ENCODE results near the gene ZNF234. TPM values are rescaled to one million over a fixed set of nuclear protein-coding genes. Genes with fewer than 3 reads are reported as not detected.
"Not testable (repeated sequence)": the region's sequence is repeated elsewhere in the genome, so short reads cannot be mapped to it uniquely, and the experiment has no call there.

ZNF234 gene
- total RNA-seq, 2 donors from 2014 or later, result 6.0 TPM

DNA sequence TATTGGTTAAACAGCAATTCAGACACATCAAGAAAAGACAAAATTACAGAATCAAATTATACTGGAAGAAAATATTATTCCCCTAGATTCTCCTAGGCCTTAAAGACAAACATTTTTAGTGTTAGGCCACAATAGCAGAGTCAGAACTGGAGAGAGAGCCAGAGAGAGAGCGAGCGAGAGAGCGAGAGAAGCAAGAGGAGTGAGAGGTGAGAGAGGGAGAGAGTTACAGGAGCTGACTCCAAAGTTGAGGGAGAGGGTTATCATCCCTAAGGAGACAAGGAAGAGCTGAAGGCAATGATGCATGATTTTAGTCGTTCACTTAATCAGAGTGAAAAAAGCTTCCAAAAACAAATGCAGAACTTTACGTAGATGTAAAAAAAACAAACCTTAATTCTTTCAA is 50.8 kb downstream of the ZNF234 start:
- H3K9me3 ChIP-seq, result peaks cover 0 to 25% of the 10 kb centered on the region in 2 donors
- no peak overlapping the region for H3K4me3 ChIP-seq
- H3K27ac ChIP-seq, result no peak overlapping the region
- DNase-seq (ENCODE audit: low spot score), result no peak
- no peaks in the 10 kb centered on the region for H3K27me3 ChIP-seq
- no peaks in the 10 kb centered on the region for H3K36me3 ChIP-seq
- H3K4me1 ChIP-seq, result no peaks in the 10 kb centered on the region
- TF ChIP-seq, protein P1, sequence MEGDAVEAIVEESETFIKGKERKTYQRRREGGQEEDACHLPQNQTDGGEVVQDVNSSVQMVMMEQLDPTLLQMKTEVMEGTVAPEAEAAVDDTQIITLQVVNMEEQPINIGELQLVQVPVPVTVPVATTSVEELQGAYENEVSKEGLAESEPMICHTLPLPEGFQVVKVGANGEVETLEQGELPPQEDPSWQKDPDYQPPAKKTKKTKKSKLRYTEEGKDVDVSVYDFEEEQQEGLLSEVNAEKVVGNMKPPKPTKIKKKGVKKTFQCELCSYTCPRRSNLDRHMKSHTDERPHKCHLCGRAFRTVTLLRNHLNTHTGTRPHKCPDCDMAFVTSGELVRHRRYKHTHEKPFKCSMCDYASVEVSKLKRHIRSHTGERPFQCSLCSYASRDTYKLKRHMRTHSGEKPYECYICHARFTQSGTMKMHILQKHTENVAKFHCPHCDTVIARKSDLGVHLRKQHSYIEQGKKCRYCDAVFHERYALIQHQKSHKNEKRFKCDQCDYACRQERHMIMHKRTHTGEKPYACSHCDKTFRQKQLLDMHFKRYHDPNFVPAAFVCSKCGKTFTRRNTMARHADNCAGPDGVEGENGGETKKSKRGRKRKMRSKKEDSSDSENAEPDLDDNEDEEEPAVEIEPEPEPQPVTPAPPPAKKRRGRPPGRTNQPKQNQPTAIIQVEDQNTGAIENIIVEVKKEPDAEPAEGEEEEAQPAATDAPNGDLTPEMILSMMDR (IDR thresholded peaks at IDR 0.05), result no peak

DNA sequence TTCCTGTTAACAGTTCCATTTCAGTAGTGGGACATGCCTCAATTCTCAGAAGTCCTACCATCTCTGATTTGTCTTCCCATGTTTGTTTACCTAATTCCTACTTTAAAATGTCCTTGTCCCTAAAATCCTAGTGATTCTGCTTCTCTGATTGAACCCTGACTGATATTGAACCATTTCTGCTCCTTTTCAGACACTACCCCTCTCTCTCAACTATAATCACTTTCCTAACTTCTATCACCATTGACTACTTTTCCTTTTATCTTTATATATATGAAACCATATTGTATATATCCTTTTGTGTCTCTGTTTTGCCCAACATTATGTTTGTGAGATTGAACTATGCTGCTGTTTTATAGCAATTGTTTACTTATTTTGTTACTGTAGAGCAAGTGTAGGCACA is 55.4 kb downstream of the ZNF234 start:
- DNase-seq (ENCODE audit: low spot score), result no peak
- TF ChIP-seq, protein P1 (IDR thresholded peaks at IDR 0.05), result no peak
- Histone ChIP-seq H3K27me3 (no peaks in the 10 kb centered on the region), H3K4me3 (no peak overlapping the region), H3K27ac (no peak overlapping the region), H3K4me1 (no peaks in the 10 kb centered on the region), H3K9me3 (peaks cover 0 to 18% of the 10 kb centered on the region in 2 donors), H3K36me3 (no peaks in the 10 kb centered on the region)

DNA sequence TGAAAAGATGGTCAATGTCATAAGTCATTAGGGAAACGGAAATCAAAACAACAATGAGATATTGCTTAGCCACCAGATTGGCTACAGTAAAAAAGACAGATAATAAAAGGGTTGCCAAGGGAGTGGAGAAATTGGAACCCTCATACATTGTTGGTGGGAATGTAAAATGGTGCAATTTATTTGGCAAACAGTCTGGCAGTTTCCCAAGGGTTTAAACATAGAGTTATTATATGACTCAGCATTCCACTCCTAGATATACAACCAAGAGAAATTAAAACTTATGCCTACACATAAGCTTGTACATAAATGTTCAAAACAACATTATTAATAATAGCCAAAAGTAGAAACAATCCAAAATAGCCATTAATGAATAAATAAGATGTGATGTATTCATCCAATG is 61.1 kb downstream of the ZNF234 start:
- Histone ChIP-seq H3K36me3 (no peaks in the 10 kb centered on the region), H3K9me3 (no peaks in the 10 kb centered on the region), H3K27ac (no peak overlapping the region), H3K4me3 (no peak overlapping the region), H3K27me3 (no peaks in the 10 kb centered on the region), H3K4me1 (no peaks in the 10 kb centered on the region)
- TF ChIP-seq, protein P1 (IDR thresholded peaks at IDR 0.05), result no peak
- DNase-seq (ENCODE audit: low spot score), result no peak

DNA sequence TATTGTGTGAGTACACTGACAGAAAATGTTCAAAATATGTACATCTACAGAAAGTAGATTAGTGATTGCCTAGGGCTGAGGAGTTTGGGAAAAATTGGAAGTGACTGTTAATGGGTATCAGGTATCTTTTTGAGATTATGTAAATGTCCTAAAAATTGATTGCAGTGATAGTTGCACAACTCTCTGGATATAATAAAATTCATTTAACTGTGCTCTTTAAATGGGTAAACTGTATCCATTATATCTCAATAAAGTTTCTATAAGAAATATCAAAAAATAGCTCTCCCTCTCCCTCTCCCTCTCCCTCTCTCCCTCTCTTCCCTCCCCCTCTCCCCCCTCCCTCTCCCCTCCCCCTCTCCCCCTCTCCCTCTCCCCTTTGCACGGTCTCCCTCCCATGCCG is 61.6 kb downstream of the ZNF234 start:
- Histone ChIP-seq H3K4me1 (peaks cover 0 to under 1% of the 10 kb centered on the region in 2 donors), H3K4me3 (no peak overlapping the region)

DNA sequence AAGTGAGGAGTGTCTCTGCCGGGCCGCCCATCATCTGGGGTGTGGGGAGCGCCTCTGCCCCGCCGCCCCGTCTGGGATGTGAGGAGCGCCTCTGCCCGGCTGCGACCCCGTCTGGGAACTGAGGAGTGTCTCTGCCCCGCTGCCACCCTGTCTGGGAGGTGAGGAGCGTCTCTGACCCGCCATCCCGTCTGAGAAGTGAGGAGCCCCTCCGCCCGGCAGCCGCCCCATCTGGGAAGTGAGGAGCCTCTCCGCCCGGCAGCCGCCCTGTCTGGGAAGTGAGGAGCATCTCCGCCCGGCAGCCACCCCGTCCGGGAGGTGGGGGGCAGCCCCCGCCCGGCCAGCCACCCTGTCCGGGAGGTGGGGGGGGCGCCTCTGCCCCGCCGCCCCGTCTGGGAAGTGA is 62.5 kb downstream of the ZNF234 start:
- not testable (repeated sequence) for H3K27me3 ChIP-seq; DNase-seq (ENCODE audit: low spot score); H3K4me3 ChIP-seq; H3K9me3 ChIP-seq; H3K4me1 ChIP-seq; H3K27ac ChIP-seq; H3K36me3 ChIP-seq

More for the DNA sequence above, 61.6 kb downstream of the ZNF234 start:
- TF ChIP-seq, protein P1 (IDR thresholded peaks at IDR 0.05), result no peak
- Histone ChIP-seq H3K9me3 (no peaks in the 10 kb centered on the region), H3K27me3 (no peaks in the 10 kb centered on the region), H3K27ac (no peak overlapping the region), H3K36me3 (no peaks in the 10 kb centered on the region)
- DNase-seq (ENCODE audit: low spot score), result no peak

DNA sequence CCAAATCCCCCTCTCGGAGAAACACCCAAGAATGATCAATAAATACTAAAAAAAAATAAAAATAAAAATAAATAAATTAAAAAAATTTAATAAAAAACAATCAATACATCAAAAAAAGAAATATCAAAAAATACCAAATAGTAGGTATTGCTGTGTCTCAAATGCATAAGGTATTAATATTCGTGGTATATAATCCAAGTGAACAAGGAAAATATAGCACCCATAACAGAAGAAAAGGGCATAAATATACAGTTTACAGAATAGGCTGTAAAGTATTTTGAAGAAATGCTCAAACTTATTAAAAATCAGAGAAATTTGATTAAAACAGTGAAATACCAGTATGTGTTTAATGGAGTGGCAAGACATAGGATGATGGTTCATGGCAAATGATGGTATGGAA is 63.4 kb downstream of the ZNF234 start:
- TF ChIP-seq, protein P1 (IDR thresholded peaks at IDR 0.05), result no peak
- H3K36me3 ChIP-seq, result no peaks in the 10 kb centered on the region
- no peak overlapping the region for H3K4me3 ChIP-seq
- peaks cover 0 to 6% of the 10 kb centered on the region in 2 donors for H3K4me1 ChIP-seq
- DNase-seq (ENCODE audit: low spot score), result no peak
- no peaks in the 10 kb centered on the region for H3K9me3 ChIP-seq
- no peak overlapping the region for H3K27ac ChIP-seq
- H3K27me3 ChIP-seq, result no peaks in the 10 kb centered on the region
